ENCODE measurements around the gene DSC3. TPM values are rescaled to one million over a fixed set of nuclear protein-coding genes. Genes with fewer than 3 reads are reported as not detected.

DSC3 gene
- 7.6 TPM for total RNA-seq (2021; ENCODE audit: unreplicated experiment)
- polyA plus RNA-seq (2012): 2.5 and 3.0 TPM in 2 replicates
- Bru-seq, nascent RNA: percentile 56 among the genes with signal in this experiment
- BruChase-seq, experiment 1, labeled RNA remaining after a 6-hour chase: percentile 69 among the genes with signal in this experiment
- percentile 57 among the genes with signal in this experiment for BruChase-seq, experiment 2, labeled RNA remaining after a 2-hour chase
- long read RNA-seq, full-length matches to known transcripts: 6 of 12 reads
- long read RNA-seq, partial matches to known transcripts: 4 of 12 reads
- long read RNA-seq, other reads (novel, unspliced or antisense): 2 of 12 reads

DNA sequence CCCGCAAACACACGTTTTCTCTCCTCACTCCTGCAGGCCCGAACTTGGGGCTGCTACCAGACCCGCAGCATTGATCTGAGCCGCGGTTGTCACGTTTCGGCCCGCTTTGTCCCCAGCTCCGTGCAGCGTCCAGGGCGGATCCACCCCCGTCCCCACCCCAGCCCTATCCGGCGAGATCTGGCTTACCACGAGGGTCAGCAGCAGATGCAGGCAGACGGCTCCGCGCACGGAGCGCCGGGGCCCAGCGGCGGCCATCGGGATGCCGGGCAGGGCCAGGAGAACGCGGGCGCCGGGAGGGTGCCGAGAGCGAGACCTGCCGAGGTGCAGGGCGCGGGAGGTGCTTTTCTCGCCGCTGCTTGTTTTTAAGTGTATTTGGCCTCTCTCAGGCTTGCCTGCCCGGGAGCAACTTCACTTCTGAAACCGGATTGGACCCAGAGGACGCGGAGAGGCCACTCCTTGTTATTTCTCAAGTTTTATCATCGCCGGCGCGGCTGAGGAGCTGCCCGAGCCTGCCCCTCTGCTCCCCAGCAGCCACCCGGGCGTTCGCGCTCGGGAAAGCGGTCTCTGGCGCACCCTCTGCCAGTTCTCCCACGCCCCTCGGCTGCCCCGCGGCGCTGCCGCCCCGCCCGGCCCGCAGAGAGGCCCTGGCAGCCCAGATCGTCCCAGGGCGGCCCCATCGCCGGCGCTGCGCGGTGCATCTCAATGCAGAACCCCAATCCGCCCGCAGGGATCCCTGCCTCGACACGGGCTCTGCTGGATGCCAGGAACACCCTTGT lies at the start of gene DSC3:
TSS of gene DSC3 (minus strand) at position 337 of the 776 bp plus-strand sequence. CDS start at position 255, 82 bp downstream.
- Histone ChIP-seq H3K4me1 (ENCODE audit: control insufficient read depth in 1 of 2, insufficient read depth in 2 of 2, low read length in 2 of 2) (peaks cover 0 to 53% of the 10 kb centered on the region in 2 experiments; a peak in 2 of 4 replicates), H3K27ac (ENCODE audit: low read depth, low read length) (peak within 1 kb of the TSS; percentile 78), H3K4me3 (replicated peaks in 1 of 2; ENCODE audit: low read depth in 1 of 2, low read length in 2 of 2) (peak within 1 kb of the TSS; percentile 48 to 61), H3K4me2 (ENCODE audit: low read length) (peak within 1 kb of the TSS; percentile 76), H3K36me3 (ENCODE audit: control insufficient read depth in 1 of 2, insufficient read depth in 2 of 2, low read length in 2 of 2) (no peaks in the 10 kb centered on the region), H3K9me2 (ENCODE audit: insufficient read depth) (no peaks in the 10 kb centered on the region), H2AFZ (ENCODE audit: low read depth, low read length, poor library complexity, severe bottlenecking) (no peak within 1 kb of the TSS), H3K79me2 (ENCODE audit: insufficient read depth, low read length) (peaks cover 15% of the 10 kb centered on the region), H4K20me1 (ENCODE audit: insufficient read depth) (no peaks in the 10 kb centered on the region), H3K27me3 (ENCODE audit: insufficient read depth, low read length) (no peaks in the 10 kb centered on the region), H3K9ac (ENCODE audit: low read length) (peak within 1 kb of the TSS; percentile 70), H3K9me3 (ENCODE audit: control insufficient read depth in 1 of 2, insufficient read depth in 1 of 2, low read depth in 1 of 2, low read length in 2 of 2) (no peaks in the 10 kb centered on the region)
- BruUV-seq (replicated peaks): no TSS peak
- intact Hi-C loops (cut with micrococcal nuclease): no loop called here
- DNase-seq (ENCODE audit: low read depth, low spot score) (no peak), ATAC-seq (peak; percentile 64)
- TF ChIP-seq SIN3A (IDR thresholded peaks at IDR 0.05; ENCODE audit: low read depth) (0 out of 2 replicates have a peak, but pooled peaks have one; percentile 32), TCF7L2 (IDR thresholded peaks at IDR 0.05; ENCODE audit: borderline replicate concordance, extremely low read depth, insufficient read depth, insufficient read length) (peak; percentile 52), SP1 (IDR thresholded peaks at IDR 0.05; ENCODE audit: low read depth) (no peak), YY1 (IDR thresholded peaks at IDR 0.05; ENCODE audit: extremely low read depth, insufficient replicate concordance, low read depth, low read length) (no peak), POLR2AphosphoS5 (IDR thresholded peaks at IDR 0.05; ENCODE audit: low read depth, low read length) (peak; percentile 46; the same call in 1 of the 2 replicates), ZFX (IDR thresholded peaks at IDR 0.05) (peak; percentile 31; the same call in 1 of the 2 replicates), EGR1 (IDR thresholded peaks at IDR 0.05; ENCODE audit: low read depth) (no peak), SRF (IDR thresholded peaks at IDR 0.05; ENCODE audit: low read depth) (no peak), POLR2A (IDR thresholded peaks at IDR 0.05; ENCODE audit: borderline replicate concordance, extremely low read depth, insufficient read depth, insufficient read length) (no peak), FOSL1 (IDR thresholded peaks at IDR 0.05; ENCODE audit: low read depth) (no peak)
- TF ChIP-seq, protein P1, sequence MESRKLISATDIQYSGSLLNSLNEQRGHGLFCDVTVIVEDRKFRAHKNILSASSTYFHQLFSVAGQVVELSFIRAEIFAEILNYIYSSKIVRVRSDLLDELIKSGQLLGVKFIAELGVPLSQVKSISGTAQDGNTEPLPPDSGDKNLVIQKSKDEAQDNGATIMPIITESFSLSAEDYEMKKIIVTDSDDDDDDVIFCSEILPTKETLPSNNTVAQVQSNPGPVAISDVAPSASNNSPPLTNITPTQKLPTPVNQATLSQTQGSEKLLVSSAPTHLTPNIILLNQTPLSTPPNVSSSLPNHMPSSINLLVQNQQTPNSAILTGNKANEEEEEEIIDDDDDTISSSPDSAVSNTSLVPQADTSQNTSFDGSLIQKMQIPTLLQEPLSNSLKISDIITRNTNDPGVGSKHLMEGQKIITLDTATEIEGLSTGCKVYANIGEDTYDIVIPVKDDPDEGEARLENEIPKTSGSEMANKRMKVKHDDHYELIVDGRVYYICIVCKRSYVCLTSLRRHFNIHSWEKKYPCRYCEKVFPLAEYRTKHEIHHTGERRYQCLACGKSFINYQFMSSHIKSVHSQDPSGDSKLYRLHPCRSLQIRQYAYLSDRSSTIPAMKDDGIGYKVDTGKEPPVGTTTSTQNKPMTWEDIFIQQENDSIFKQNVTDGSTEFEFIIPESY (IDR thresholded peaks at IDR 0.05; ENCODE audit: extremely low read depth, insufficient replicate concordance, low read length): no peak
- TF ChIP-seq, protein P2, sequence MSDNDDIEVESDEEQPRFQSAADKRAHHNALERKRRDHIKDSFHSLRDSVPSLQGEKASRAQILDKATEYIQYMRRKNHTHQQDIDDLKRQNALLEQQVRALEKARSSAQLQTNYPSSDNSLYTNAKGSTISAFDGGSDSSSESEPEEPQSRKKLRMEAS (IDR thresholded peaks at IDR 0.05): peak; percentile 54
- ChIA-PET POLR2A (no interaction called here), CTCF (no interaction called here), RAD21 (ENCODE audit: low non-redundant PET in 1 of 2, low total read pairs in 2 of 2, uncharacterized antibody in 2 of 2, unreplicated experiment in 2 of 2) (no interaction called here)
